ENCODE data around the gene ATP8A2. TPM values are rescaled to one million over a fixed set of nuclear protein-coding genes. Genes with fewer than 3 reads are reported as not detected.

The ATP8A2 gene
- total RNA-seq, 2 experiments from 2014 or later, result 0.92 to 0.94 TPM

DNA sequence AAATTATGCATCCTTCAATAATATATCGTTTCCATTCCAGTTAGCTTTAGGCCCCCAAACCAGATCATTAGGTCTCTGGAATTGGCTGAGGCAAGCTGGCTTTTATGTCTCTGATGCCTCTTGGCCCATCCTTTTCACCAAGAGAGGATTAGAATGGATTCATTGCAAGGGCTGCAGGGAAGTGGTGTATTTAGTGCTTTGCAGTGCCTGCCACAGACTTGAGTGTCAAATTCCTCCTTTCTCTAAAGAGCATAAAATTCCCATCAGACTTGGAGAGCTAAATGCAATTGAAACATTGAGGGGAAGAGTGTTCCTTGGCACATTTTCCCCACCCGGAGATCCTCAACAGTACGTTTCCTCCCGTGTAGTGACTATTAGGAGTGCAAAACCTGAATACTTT, 302.6 kb downstream of the ATP8A2 start:
- intact Hi-C loops (cut with micrococcal nuclease), result no loop called here
- ATAC-seq (no peak), DNase-seq (no peak)
- CTCF ChIA-PET, result no interaction called here
- no peaks in the 10 kb centered on the region for H3K4me1 Mint-ChIP-seq (ENCODE audit: low read depth)
- H3K36me3 Mint-ChIP-seq (ENCODE audit: low read depth), result no peaks in the 10 kb centered on the region
- H3K4me3 Mint-ChIP-seq, result no peak overlapping the region
- no peak overlapping the region for H3K27ac Mint-ChIP-seq
- H3K27me3 Mint-ChIP-seq, result peaks cover 2% of the 10 kb centered on the region
- peaks cover 5% of the 10 kb centered on the region for H3K9me3 Mint-ChIP-seq
- POLR2A ChIA-PET, result interaction anchor here (1.4 kb wide), 1 partner anchor 16 kb away, joined by 3 read pairs; no protein-coding TSS in a partner anchor
- TF ChIP-seq, protein P1, sequence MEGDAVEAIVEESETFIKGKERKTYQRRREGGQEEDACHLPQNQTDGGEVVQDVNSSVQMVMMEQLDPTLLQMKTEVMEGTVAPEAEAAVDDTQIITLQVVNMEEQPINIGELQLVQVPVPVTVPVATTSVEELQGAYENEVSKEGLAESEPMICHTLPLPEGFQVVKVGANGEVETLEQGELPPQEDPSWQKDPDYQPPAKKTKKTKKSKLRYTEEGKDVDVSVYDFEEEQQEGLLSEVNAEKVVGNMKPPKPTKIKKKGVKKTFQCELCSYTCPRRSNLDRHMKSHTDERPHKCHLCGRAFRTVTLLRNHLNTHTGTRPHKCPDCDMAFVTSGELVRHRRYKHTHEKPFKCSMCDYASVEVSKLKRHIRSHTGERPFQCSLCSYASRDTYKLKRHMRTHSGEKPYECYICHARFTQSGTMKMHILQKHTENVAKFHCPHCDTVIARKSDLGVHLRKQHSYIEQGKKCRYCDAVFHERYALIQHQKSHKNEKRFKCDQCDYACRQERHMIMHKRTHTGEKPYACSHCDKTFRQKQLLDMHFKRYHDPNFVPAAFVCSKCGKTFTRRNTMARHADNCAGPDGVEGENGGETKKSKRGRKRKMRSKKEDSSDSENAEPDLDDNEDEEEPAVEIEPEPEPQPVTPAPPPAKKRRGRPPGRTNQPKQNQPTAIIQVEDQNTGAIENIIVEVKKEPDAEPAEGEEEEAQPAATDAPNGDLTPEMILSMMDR (IDR thresholded peaks at IDR 0.05), result no peak

DNA sequence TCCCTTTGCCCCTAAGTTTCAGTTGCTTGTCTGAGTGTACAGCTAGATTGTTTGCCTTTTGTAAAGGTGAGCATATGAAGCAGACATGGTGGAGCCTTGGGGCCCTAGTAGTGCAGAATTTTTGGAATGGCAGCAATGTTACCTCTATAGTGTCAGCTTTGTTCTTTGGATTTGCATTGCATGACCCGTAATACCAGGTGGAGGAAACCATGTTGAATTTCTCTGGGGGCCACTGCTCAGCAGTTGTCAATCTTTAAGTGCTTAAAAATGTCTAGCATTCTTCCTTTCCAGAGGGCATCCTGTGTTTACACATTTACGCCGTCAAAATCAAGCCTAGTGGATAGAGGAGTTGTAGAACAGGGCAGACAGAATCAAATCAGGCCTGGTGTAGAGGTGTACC, 303.3 kb downstream of the ATP8A2 start:
- Mint-ChIP-seq H3K27me3 (peaks cover 2% of the 10 kb centered on the region), H3K9me3 (peaks cover 1% of the 10 kb centered on the region), H3K36me3 (ENCODE audit: low read depth) (no peaks in the 10 kb centered on the region), H3K4me3 (no peak overlapping the region), H3K27ac (no peak overlapping the region), H3K4me1 (ENCODE audit: low read depth) (no peaks in the 10 kb centered on the region)
- ATAC-seq, result no peak
- TF ChIP-seq, protein P1 (IDR thresholded peaks at IDR 0.05), result no peak
- ChIA-PET CTCF (no interaction called here), POLR2A (interaction anchor here (1.4 kb wide), 1 partner anchor 17 kb away, joined by 3 read pairs; no protein-coding TSS in a partner anchor)
- DNase-seq, result no peak
- intact Hi-C loops (cut with micrococcal nuclease), result no loop called here

DNA sequence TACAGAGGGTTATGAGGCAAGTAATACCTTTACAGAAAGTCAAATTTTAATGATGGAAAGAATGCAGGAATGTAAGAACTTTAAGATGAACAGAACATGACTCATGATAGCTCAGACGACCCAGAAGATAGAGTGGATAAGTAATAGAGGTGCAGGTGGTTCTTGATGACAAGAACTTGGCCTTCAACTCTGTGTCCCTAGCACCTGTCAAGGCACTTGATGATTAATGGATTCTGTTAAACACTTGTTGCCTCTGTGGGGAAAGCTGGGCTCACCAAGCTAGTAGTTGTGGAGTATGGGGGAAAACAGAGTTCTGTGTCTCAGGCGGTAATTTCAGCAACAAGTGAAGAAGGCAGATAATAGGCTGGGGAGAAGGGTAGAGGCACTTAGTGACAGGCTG, 306.2 kb downstream of the ATP8A2 start:
- CTCF ChIA-PET, result interaction anchor here (1.2 kb wide), 1 partner anchor 76 kb away, joined by 3 read pairs; no protein-coding TSS in a partner anchor
- intact Hi-C loops (cut with micrococcal nuclease), result no loop called here

DNA sequence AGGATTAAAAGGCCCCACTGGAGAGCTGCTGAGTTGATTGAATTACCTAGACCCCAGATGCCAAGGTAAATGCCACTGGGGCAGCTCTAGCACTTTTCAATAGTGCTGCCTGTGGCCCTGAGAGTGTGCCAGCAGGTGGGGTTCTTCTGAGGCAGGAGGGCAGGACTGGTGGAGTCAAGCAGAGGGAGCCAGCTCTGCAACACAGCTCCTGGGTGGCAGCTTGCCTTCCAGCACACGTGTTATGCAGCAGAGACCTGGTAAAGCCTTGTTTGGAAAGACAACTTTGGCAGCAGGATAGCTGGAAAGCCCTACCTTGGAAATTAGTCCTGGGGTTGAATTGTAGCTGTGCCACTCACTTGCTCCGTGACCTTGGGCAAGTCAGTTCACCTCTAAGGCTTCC, 306.6 kb downstream of the ATP8A2 start:
- Mint-ChIP-seq H3K4me1 (ENCODE audit: low read depth) (no peaks in the 10 kb centered on the region), H3K4me3 (no peak overlapping the region), H3K27ac (no peak overlapping the region), H3K36me3 (ENCODE audit: low read depth) (no peaks in the 10 kb centered on the region), H3K27me3 (no peaks in the 10 kb centered on the region), H3K9me3 (no peaks in the 10 kb centered on the region)
- intact Hi-C loops (cut with micrococcal nuclease), result no loop called here
- ChIA-PET POLR2A (no interaction called here), CTCF (interaction anchor here (1.2 kb wide), 1 partner anchor 75 kb away, joined by 3 read pairs; no protein-coding TSS in a partner anchor)
- TF ChIP-seq, protein P1 (IDR thresholded peaks at IDR 0.05), result no peak
- DNase-seq (peak; percentile 4), ATAC-seq (no peak)

More for the DNA sequence above, 306.2 kb downstream of the ATP8A2 start:
- no peaks in the 10 kb centered on the region for H3K4me1 Mint-ChIP-seq (ENCODE audit: low read depth)
- TF ChIP-seq, protein P1 (IDR thresholded peaks at IDR 0.05), result no peak
- no peak overlapping the region for H3K4me3 Mint-ChIP-seq
- no peaks in the 10 kb centered on the region for H3K27me3 Mint-ChIP-seq
- ATAC-seq (no peak), DNase-seq (no peak)
- POLR2A ChIA-PET, result no interaction called here
- no peaks in the 10 kb centered on the region for H3K36me3 Mint-ChIP-seq (ENCODE audit: low read depth)
- H3K27ac Mint-ChIP-seq, result no peak overlapping the region
- no peaks in the 10 kb centered on the region for H3K9me3 Mint-ChIP-seq

DNA sequence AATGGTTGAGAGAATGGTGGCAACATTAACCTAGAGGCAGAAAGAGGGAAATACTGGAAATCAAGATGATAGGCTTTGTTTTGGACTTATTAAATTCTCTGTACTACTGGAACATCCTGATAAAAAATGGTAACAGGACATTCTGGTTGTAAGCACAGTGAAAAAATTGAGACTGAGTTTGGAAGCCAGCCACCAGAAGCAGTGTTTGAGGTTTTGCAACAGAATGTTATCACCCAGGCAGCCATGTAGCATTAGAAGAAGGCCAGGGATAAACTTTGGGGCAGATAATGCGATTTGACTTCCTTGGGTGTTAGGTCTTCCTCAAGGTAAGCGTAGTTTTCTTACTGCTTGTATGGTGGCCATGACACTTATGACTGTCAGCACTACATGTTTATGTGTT, 307.4 kb downstream of the ATP8A2 start:
- TF ChIP-seq, protein P1 (IDR thresholded peaks at IDR 0.05), result no peak
- DNase-seq (no peak), ATAC-seq (no peak)
- no peaks in the 10 kb centered on the region for H3K27me3 Mint-ChIP-seq
- no peak overlapping the region for H3K27ac Mint-ChIP-seq
- H3K4me3 Mint-ChIP-seq, result no peak overlapping the region
- H3K36me3 Mint-ChIP-seq (ENCODE audit: low read depth), result no peaks in the 10 kb centered on the region
- no peaks in the 10 kb centered on the region for H3K9me3 Mint-ChIP-seq
- POLR2A ChIA-PET, result no interaction called here
- no peaks in the 10 kb centered on the region for H3K4me1 Mint-ChIP-seq (ENCODE audit: low read depth)
- intact Hi-C loops (cut with micrococcal nuclease), result no loop called here
- CTCF ChIA-PET, result no interaction called here
